ENCODE data around the gene UBE2D2. TPM values are rescaled to one million over a fixed set of nuclear protein-coding genes. Genes with fewer than 3 reads are reported as not detected.
A peak's percentile ranks its signal among the peaks of the same experiment; 100 is the strongest.
"Not testable (repeated sequence)": the region's sequence is repeated elsewhere in the genome, so short reads cannot be mapped to it uniquely, and the experiment has no call there.

Gene UBE2D2
- total and polyA plus RNA-seq, 5 donors = 111 to 138 (median 118) TPM

DNA sequence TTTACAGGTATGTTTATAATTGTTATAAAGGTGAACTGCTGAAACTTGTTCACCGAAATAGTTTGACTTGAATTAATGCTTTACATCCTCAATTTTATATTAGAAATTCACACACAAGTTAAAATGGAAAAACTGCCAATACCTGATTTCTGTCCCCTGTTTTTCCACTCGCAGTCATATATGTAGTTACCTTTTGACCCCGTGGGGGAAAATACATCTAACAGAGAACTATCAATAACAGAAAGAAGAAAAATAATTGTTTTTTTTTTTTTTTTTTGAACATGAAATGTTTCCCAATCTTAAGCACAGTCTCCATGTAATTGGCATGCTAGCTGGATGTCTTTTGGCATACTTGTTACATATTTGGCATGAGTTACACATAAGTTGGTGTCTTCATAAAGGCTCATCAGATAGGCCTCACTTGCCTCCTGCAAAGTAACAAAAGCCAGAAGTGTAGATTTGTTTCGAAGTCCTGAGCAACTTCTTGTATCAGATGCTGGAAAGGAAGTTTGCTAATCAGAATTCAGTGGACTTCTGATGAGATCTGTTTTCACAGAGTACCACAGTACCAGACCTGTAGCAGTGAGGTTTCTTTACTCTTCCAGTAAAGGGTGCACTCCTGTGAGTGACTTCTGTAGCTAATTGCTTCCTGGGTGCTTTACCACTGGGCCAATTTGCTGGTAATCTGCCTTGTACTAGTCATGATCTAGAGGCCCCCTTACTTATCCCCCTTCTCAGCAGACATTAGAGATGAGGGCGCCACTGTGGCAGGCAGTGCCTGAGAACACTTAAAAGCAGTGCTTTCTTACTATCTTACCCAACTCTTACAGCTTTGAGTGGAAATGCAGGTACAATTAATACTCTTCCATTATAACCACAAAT is 50.8 kb downstream of the UBE2D2 start:
- no peaks in the 10 kb centered on the region for H3K9me3 ChIP-seq (ENCODE audit: control insufficient read depth, low read length)
- H3K4me1 ChIP-seq (ENCODE audit: control insufficient read depth, insufficient read depth, low read length) = no peaks in the 10 kb centered on the region
- H3K4me3 ChIP-seq (ENCODE audit: low read length) = no peak overlapping the region
- no peak for ATAC-seq
- no peak overlapping the region for H3K27ac ChIP-seq (ENCODE audit: low read length)
- intact Hi-C loops (cut with DNase I) = loop anchor here in 1 of 4 donors (10.0 kb wide), 1 partner anchor 187 kb away; no protein-coding TSS in a partner anchor
- DNase-seq = no peak
- H3K27me3 ChIP-seq (ENCODE audit: control insufficient read depth, insufficient read depth) = no peaks in the 10 kb centered on the region
- 80% methylated on average over 5 of the region's 5 CpGs for WGBS

DNA sequence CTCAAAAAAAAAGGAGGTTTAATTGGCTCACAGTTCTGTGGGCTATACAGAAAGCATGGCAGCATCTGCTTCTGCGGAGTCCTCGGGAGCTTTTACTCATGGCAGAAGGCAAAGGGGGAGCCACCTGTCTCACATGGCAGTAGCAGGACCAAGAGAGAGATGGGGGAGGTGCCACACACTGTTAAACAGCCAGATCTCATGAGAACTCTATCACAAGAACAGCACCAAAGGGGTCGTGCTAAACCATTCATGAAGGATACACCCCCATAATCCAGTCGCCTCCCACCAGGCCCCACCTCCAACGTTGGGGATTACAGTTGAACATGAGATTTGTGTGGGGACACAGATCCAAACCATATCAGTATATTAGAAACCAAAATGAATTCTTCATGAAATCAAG is 58.7 kb downstream of the UBE2D2 start:
- Histone ChIP-seq H3K27me3 (ENCODE audit: control insufficient read depth, insufficient read depth) (no peaks in the 10 kb centered on the region), H3K27ac (ENCODE audit: low read length) (no peak overlapping the region), H3K4me3 (ENCODE audit: low read length) (no peak overlapping the region), H3K4me1 (ENCODE audit: control insufficient read depth, insufficient read depth, low read length) (no peaks in the 10 kb centered on the region), H3K9me3 (ENCODE audit: control insufficient read depth, low read length) (no peaks in the 10 kb centered on the region)
- no peak for ATAC-seq
- DNase-seq = no peak
- intact Hi-C loops (cut with DNase I) = loop anchor here in 1 of 4 donors (10.0 kb wide), 1 partner anchor 195 kb away; no protein-coding TSS in a partner anchor
- WGBS = 74% methylated on average over 5 of the region's 5 CpGs

DNA sequence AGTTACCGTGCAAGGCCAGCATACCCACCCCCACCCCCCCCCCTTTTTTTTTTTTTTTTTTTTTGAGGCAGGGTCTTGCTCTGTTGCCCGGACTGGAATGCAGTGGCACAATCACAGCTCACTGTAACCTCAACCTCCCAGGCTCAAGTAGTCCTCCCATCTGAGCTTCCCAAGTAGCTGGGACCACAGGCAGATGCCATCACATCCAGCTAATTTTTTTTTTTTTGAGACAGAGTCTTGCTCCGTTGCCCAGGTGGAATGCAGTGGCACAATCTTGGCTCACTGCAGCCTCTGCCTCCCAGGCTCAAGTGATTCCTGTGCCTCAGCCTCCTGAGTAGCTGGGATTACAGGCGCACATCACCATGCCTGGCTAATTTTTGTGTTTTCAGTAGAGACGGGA is 64.3 kb downstream of the UBE2D2 start:
- H3K4me3 ChIP-seq (ENCODE audit: low read length); DNase-seq; intact Hi-C loops (cut with DNase I); H3K27ac ChIP-seq (ENCODE audit: low read length); ATAC-seq; H3K27me3 ChIP-seq (ENCODE audit: control insufficient read depth, insufficient read depth); H3K9me3 ChIP-seq (ENCODE audit: control insufficient read depth, low read length); H3K4me1 ChIP-seq (ENCODE audit: control insufficient read depth, insufficient read depth, low read length): not testable (repeated sequence)
- 88% methylated on average over 5 of the region's 5 CpGs for WGBS

DNA sequence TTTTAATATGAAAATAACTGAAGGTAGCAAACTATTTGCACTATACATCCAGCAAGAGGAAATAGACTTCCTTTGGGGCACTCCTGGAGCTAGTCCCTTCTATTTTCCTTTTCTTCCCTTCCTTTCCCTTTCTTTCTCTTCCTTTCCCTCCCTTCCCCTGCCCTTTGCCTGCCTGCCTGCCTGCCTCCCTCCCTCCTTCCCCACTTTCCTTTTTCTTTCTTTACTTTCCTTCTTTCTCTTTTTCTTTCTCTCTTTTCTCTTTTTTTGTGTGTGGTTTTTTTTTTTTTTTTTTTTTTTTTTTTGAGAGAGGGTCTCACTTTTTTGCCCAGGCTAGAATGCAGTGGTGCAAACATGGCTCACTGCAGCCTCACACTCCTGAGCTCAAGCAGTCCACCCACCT is 69.7 kb downstream of the UBE2D2 start:
- intact Hi-C loops (cut with DNase I) = loop anchor here in 1 of 4 donors (5.0 kb wide), 2 partner anchors 61 to 136 kb away; no protein-coding TSS in a partner anchor
- DNase-seq = no peak
- no peak overlapping the region for H3K27ac ChIP-seq (ENCODE audit: low read length)
- H3K4me1 ChIP-seq (ENCODE audit: control insufficient read depth, insufficient read depth, low read length) = peaks cover 2% of the 10 kb centered on the region
- no peak for ATAC-seq
- no peak overlapping the region for H3K4me3 ChIP-seq (ENCODE audit: low read length)
- H3K9me3 ChIP-seq (ENCODE audit: control insufficient read depth, low read length) = no peaks in the 10 kb centered on the region
- no peaks in the 10 kb centered on the region for H3K27me3 ChIP-seq (ENCODE audit: control insufficient read depth, insufficient read depth)

DNA sequence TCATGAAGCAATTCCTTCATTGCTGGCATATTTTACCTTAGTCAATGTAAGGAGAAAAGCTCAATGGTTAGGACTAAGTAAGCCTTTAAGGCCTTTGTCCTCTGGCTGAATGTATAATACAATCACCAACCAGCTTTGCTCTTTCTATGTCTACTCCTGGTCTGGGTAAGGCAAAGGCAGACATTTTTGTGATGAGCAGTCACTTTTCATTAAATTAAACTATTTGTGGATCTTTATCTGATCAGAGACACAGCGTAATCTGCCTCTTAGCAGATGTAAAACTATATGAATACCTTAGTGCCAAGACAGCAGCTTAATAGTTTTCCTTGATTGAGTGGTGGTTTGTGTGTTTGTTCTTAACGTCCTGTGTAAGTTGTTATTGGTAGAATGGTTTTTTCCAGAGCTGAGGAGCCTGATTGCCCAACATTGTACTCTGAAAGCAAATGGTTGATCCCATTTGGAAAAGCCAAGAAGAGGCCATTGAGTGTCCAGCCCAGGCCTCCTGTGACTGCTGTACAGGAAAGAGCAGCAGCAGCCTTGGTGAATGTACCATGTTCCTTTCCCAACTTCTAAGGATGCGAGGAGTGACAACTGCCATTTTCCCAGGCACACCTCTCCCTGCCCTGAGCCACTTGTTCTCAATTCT is 70.5 kb downstream of the UBE2D2 start:
- intact Hi-C loops (cut with DNase I) = loop anchor here (2.0 to 5.0 kb wide), 4 partner anchors 61 to 136 kb away; no protein-coding TSS in a partner anchor
- H3K27me3 ChIP-seq (ENCODE audit: control insufficient read depth, insufficient read depth) = no peaks in the 10 kb centered on the region
- H3K4me1 ChIP-seq (ENCODE audit: control insufficient read depth, insufficient read depth, low read length) = peaks cover 10% of the 10 kb centered on the region
- H3K9me3 ChIP-seq (ENCODE audit: control insufficient read depth, low read length) = no peaks in the 10 kb centered on the region
- H3K27ac ChIP-seq (ENCODE audit: low read length) = no peak overlapping the region
- no peak overlapping the region for H3K4me3 ChIP-seq (ENCODE audit: low read length)
- 81% methylated on average over 3 of the region's 3 CpGs for WGBS
- DNase-seq = no peak
- no peak for ATAC-seq

DNA sequence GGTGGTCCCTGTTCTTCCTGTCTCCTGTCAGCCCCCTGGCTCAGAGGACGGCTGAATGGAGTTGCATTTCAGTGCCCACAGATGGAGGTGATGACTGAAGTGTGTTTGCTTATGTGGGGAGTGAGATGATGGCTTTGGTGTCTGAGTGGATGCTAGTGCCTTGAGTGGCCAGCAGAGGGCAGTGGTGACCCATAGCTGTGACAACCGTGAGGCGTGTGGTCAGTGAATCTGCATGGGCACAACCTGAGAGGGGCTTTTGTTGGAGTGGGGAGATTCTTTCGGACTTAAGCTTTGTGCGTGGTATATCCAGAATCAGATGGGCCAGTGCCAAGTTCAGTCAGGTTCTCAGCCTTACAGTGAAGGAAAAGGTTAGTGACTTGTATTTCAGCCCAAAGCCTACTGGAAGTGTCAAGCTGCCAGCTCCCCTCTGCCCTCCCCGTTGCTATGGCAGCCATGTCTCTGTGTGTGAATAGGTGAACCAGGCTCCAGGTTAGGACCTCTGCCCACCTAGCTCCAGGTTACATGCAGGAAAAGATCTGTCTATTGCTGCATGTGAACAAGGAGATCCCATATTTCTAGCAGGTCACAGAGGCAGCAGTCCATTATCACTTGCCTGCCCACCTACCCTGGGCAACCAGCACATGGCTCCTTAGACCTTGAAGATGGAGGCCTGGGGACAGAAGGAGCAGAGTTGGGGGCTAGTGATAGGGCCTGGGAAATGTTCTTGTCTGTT is 72.3 kb downstream of the UBE2D2 start:
- H3K4me1 ChIP-seq (ENCODE audit: control insufficient read depth, insufficient read depth, low read length) = peaks cover 14% of the 10 kb centered on the region

DNA sequence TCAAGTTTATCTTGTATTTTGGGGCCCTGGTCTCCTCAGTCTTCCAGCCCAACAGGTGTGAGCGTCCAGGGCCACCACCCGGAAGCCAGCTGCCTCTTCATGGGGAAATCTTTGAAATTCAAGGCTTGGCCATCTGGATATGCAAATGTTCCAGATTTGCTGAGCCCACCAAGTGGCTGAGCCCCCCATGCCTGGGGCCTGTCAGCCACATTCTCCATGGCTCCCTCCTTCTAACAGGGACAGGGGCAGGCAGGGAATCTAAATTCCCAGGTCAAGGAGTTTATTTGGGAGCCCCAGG is 72.8 kb downstream of the UBE2D2 start:
- H3K27ac ChIP-seq (ENCODE audit: low read length) = no peak overlapping the region
- WGBS = 86% methylated on average over 2 of the region's 2 CpGs
- no peaks in the 10 kb centered on the region for H3K9me3 ChIP-seq (ENCODE audit: control insufficient read depth, low read length)
- H3K4me1 ChIP-seq (ENCODE audit: control insufficient read depth, insufficient read depth, low read length) = peaks cover 16% of the 10 kb centered on the region
- H3K27me3 ChIP-seq (ENCODE audit: control insufficient read depth, insufficient read depth) = no peaks in the 10 kb centered on the region
- no peak for ATAC-seq
- intact Hi-C loops (cut with DNase I) = loop anchor here in 1 of 4 donors (5.0 kb wide), 2 partner anchors 58 to 133 kb away; no protein-coding TSS in a partner anchor
- no peak for DNase-seq
- no peak overlapping the region for H3K4me3 ChIP-seq (ENCODE audit: low read length)

More for the DNA sequence above, 72.3 kb downstream of the UBE2D2 start:
- WGBS = 13% methylated on average over 6 of the region's 6 CpGs
- Histone ChIP-seq H3K4me3 (ENCODE audit: low read length) (no peak overlapping the region), H3K27ac (ENCODE audit: low read length) (no peak overlapping the region), H3K9me3 (ENCODE audit: control insufficient read depth, low read length) (no peaks in the 10 kb centered on the region), H3K27me3 (ENCODE audit: control insufficient read depth, insufficient read depth) (no peaks in the 10 kb centered on the region)
- peak; percentile 15 to 29 for ATAC-seq
- DNase-seq = peak; percentile 67 to 83 (median 79)
- intact Hi-C loops (cut with DNase I) = loop anchor here (2.0 to 5.0 kb wide), 4 partner anchors 59 to 134 kb away; no protein-coding TSS in a partner anchor

DNA sequence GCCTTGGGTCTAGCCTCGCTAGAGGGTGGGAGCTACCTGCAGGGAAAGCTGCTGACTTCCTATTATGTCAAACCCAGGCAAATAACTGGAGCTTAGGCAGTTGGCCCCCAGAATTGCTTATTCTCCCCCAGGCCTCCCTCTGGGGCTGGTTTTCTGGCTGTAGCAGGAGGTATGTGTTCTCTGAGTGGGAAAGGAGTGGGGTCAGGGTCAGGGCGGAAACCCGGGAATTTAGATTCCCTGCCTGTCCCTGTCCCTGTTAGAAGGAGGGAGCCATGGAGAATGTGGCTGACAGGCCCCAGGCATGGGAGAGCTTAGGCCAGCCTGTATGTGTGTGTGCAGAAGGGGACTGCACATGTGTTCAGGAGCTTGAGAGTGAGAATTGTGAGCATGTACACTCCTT is 73.4 kb downstream of the UBE2D2 start:
- Histone ChIP-seq H3K9me3 (ENCODE audit: control insufficient read depth, low read length) (no peaks in the 10 kb centered on the region), H3K4me1 (ENCODE audit: control insufficient read depth, insufficient read depth, low read length) (peaks cover 19% of the 10 kb centered on the region), H3K27ac (ENCODE audit: low read length) (no peak overlapping the region), H3K4me3 (ENCODE audit: low read length) (no peak overlapping the region), H3K27me3 (ENCODE audit: control insufficient read depth, insufficient read depth) (no peaks in the 10 kb centered on the region)
- DNase-seq = no peak
- intact Hi-C loops (cut with DNase I) = loop anchor here in 1 of 4 donors (5.0 kb wide), 2 partner anchors 58 to 133 kb away; no protein-coding TSS in a partner anchor
- ATAC-seq = no peak
- WGBS = 82% methylated on average over 3 of the region's 3 CpGs

DNA sequence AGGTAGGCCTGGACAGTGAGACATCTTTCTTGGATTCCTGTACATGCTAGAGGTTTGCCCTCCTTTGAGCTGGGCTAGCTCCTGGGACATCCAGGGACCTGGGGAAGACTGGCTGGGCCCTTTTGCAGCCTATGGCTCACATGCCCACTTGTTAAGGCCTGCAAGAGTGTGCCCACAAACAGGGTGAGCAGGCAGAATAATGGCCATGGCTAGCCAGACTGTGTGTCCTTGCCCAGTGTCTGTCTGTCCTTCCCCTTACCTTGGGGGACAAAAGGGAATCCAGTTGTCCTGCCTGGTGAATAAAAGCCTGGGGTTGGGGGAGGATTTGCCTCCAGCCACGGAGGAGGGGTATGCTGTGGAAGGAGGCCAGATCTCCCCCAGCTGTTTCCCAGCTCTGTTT is 74.1 kb downstream of the UBE2D2 start:
- H3K4me3 ChIP-seq (ENCODE audit: low read length) = no peak overlapping the region
- DNase-seq = no peak
- intact Hi-C loops (cut with DNase I) = loop anchor here in 3 of 4 donors (5.0 kb wide), 2 partner anchors 52 to 57 kb away; no protein-coding TSS in a partner anchor
- no peak for ATAC-seq
- no peaks in the 10 kb centered on the region for H3K9me3 ChIP-seq (ENCODE audit: control insufficient read depth, low read length)
- H3K27me3 ChIP-seq (ENCODE audit: control insufficient read depth, insufficient read depth) = no peaks in the 10 kb centered on the region
- 47% methylated on average over 1 of the region's 1 CpG for WGBS
- H3K27ac ChIP-seq (ENCODE audit: low read length) = peak overlapping the region; percentile 13
- peaks cover 19% of the 10 kb centered on the region for H3K4me1 ChIP-seq (ENCODE audit: control insufficient read depth, insufficient read depth, low read length)

DNA sequence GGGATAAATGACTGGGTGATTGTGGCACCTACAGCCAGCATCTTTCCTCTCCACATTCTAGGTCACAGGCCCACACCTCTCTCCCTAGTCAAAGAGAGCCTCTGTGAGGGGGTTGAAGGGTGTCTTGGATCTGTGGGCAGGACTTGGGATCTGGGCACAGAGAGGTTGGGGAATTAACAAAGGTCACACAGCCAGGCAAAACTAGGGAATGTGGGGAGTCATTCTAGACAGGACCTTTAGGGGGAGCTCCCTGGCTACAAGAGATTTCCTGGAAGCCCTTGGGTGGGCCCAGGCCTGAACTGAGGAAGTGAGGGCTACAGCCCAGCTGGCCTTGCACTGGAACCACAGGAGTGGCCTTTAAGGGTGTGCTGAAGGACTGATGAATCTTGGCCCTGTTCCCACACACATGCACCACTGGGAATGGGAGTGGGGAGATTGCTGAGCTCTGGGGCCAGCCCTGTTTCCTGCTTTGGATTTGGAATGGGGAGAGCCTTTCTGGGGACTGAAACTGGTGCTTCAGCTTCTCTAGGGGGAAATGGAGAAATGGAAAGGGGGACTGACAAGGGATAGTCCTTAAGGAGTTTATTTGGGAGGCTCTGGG is 74.6 kb downstream of the UBE2D2 start:
- peak overlapping the region; percentile 66 for H3K27ac ChIP-seq (ENCODE audit: low read length)
- H3K9me3 ChIP-seq (ENCODE audit: control insufficient read depth, low read length) = no peaks in the 10 kb centered on the region
- no peak overlapping the region for H3K4me3 ChIP-seq (ENCODE audit: low read length)
- intact Hi-C loops (cut with DNase I) = loop anchor here in 3 of 4 donors (2.0 to 5.0 kb wide), 3 partner anchors 15 to 57 kb away; no protein-coding TSS in a partner anchor
- ATAC-seq (peak; percentile 75 to 80), DNase-seq (peak; percentile 92 to 94 (median 92))
- no peaks in the 10 kb centered on the region for H3K27me3 ChIP-seq (ENCODE audit: control insufficient read depth, insufficient read depth)
- H3K4me1 ChIP-seq (ENCODE audit: control insufficient read depth, insufficient read depth, low read length) = peaks cover 19% of the 10 kb centered on the region

All from right cardiac atrium (tissue), 5 donors.